AG04450 (cell line): ENCODE data around the gene TLL2. TPM values are rescaled to one million over a fixed set of nuclear protein-coding genes. Genes with fewer than 3 reads are reported as not detected.

ENCODE experiments used
- CTCF ChIA-PET: fragments of 300-600, 350-600 bp; formaldehyde crosslinking; extraction: SDS; loops from one replicate; lab custom pipeline; 2022; ENCODE audit warnings: antibody characterized with exemption, inconsistent platforms; lab: Charles Lee
- POLR2A ChIA-PET: fragments of 350-600 bp; formaldehyde crosslinking; extraction: SDS; loops from one replicate; lab custom pipeline; 2021; ENCODE audit warnings: antibody characterized with exemption, inconsistent platforms; lab: Yijun Ruan, JAX
- DNase-seq: peaks from one replicate; pipeline ENCODE4 v3.0.0-alpha.2; 2011; ENCODE audit warnings: low read depth, low spot score
- H3K27ac ChIP-seq: one replicate; pipeline ENCODE4 v1.5.1; 2012; ENCODE audit warnings: low read depth, low read length, control low read depth
- H3K27me3 ChIP-seq: one replicate; pipeline ENCODE4 v1.6.0; 2012; ENCODE audit warnings: low read length; ENCODE audit not compliant: control insufficient read depth, insufficient read depth
- H3K4me3 ChIP-seq: 2 replicates; pipeline ENCODE4 v1.5.1; 2011; ENCODE audit warnings: mild to moderate bottlenecking, low read depth, low read length, control low read depth
- H3K9me3 ChIP-seq: 2 replicates; pipeline ENCODE4 v1.5.1; 2012; ENCODE audit warnings: low read length; ENCODE audit not compliant: control insufficient read depth, insufficient read depth
- CTCF ChIP-seq: IDR thresholded peaks from 2 replicates; pipeline ENCODE4 v1.5.1; 2011; ENCODE audit warnings: low read depth, low read length, control low read depth, inconsistent platforms
- polyA plus RNA-seq: library from polyadenylated mRNA; depleted of rRNA; stranded (reverse); fragments of >200 nt; gene quantifications from 2 replicates; pipeline ENCODE4 v1.2.3, GENCODE V29; 2011

The TLL2 gene
- polyA plus RNA-seq, 1 experiment = 0.01 TPM

DNA sequence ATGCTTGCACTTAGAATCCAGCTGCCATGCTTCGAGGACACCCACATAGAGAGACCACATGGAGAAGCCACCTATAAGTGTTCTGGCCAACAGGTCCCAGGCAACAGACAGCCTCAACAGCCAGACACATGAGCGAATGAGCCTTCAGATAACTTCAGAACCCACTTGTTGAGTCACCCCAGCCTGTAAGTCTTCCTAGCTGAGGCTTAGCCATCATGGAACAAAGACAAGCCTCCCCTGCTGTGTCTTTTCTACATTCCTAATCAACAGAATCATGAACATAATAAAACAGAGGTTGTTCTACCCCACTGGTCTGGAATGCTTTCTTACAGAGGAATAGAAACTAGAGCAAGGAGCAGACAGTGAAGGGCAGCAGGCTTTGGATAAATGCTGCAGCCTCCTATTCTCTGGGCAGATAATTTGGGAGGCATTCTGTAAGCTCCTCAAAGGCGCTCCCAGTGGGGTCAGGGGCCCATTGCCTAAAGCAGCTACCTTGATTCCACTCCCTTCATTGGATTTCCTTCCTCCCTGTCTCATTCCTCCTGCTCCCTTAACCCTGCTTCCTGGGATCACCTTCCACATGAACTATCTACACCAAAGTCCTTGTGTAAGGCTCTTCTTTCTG lies 4.6 kb downstream of the TLL2 start:
- no peak for TF ChIP-seq CTCF
- no peak for DNase-seq
- Histone ChIP-seq H3K4me3 (no peak overlapping the region), H3K27ac (no peak overlapping the region), H3K9me3 (peaks cover 5% of the 10 kb centered on the region; the same call in 1 of the 2 replicates), H3K27me3 (peaks cover 20% of the 10 kb centered on the region)
- CTCF ChIA-PET = no interaction called here
- POLR2A ChIA-PET = no interaction called here

DNA sequence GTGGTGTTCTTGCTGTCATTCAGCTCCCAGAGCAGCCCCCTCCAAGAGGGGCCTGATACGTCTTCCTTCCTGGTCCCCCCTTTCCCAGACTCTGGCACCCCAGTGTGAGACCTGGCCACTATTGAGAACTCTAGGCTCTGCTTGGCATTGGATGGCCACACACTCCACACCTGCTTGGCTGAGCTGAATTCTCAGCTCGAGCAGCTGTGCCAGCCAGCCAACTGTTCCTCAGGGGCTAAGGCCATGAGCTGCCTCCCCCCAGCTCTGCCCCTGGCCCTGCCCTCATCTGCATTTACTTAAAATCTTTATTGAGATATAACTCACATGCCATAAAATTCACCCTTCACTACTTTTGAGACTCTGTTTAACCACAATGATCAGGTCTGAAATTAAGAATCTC lies 6.7 kb downstream of the TLL2 start:
- no peak overlapping the region for H3K27ac ChIP-seq
- peaks cover under 1% of the 10 kb centered on the region; the same call in 1 of the 2 replicates for H3K9me3 ChIP-seq
- H3K4me3 ChIP-seq = no peak overlapping the region
- no peak for DNase-seq
- POLR2A ChIA-PET = no interaction called here
- H3K27me3 ChIP-seq = peaks cover 12% of the 10 kb centered on the region
- CTCF ChIA-PET = no interaction called here
- TF ChIP-seq CTCF = no peak

DNA sequence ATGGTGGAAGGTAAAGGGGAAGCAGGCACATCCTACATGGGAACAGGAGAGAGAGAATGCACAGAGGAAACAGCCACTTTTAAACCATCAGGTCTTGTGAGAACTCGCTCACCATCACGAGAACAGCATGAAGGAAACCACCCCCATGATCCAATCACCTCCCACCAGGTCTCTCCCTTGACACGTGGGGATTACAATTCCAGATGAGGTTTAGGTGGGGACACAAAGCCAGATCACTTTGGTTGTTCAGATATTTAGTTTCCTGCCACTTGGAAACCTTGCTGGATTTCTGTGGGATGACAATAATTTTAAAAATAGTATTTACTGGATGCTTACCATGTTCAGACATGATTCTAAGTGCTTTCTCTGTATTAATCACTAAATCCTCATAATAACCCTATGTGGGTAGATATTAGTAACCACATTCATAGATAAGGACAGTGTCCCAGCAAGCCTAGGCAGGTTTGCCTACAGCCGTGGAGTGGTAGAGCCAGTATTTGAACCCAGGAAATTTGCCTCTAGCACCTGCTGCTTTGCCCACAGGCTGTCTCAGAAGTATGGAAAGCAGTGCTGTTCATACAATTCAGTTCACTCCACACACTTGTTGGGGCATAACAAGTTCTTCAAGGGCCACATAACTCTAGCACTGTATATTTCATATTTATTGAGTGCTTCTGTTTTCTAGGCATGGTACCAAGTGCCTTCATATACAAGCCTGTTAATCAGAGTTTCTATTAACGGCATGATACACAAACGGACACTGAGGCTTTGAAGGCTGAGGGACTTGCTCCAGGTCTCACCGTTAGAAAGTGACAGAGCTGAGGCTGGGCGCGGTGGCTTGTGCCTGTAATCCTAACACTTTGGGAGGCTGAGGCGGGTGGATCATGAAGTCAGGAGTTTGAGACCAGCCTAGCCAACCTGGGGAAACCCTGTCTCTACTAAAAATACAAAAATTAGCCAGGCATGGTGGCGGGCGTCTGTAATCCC lies 8.3 kb downstream of the TLL2 start:
- ChIA-PET CTCF (no interaction called here), POLR2A (no interaction called here)
- H3K27me3 ChIP-seq = peaks cover 2% of the 10 kb centered on the region
- no peaks in the 10 kb centered on the region for H3K9me3 ChIP-seq
- no peak overlapping the region for H3K4me3 ChIP-seq
- no peak for TF ChIP-seq CTCF
- no peak for DNase-seq
- H3K27ac ChIP-seq = no peak overlapping the region

GRCh38 chr10:96502561-96503282 lies 11.0 kb downstream of the TLL2 start:
- CTCF ChIA-PET = interaction anchor here (2.3 to 2.4 kb wide), 2 partner anchors 8 to 11 kb away, joined by 8 to 9 read pairs; partner anchors contain the start of gene TLL2
- POLR2A ChIA-PET = no interaction called here
- H3K27ac ChIP-seq = no peak overlapping the region
- no peaks in the 10 kb centered on the region for H3K27me3 ChIP-seq
- no peak for TF ChIP-seq CTCF
- no peaks in the 10 kb centered on the region for H3K9me3 ChIP-seq
- DNase-seq = no peak
- H3K4me3 ChIP-seq = no peak overlapping the region
